Progenitor cell of endocrine pancreas (in vitro differentiated cells): ENCODE measurements around the gene AP1S3. TPM values are rescaled to one million over a fixed set of nuclear protein-coding genes. Genes with fewer than 3 reads are reported as not detected.

ENCODE experiments used
- DNase-seq: peaks from one replicate; pipeline ENCODE4 v3.0.0; 2021; ENCODE audit warnings: low spot score; ENCODE audit not compliant: unreplicated experiment
- H3K27ac Mint-ChIP-seq: 2 replicates; pipeline ENCODE4 v1.8.0; 2021; ENCODE audit warnings: mild to moderate bottlenecking, moderate library complexity, mixed read lengths
- H3K27me3 Mint-ChIP-seq: 2 replicates; pipeline ENCODE4 v1.8.0; 2021; ENCODE audit warnings: mixed read lengths
- H3K36me3 Mint-ChIP-seq: 2 replicates; pipeline ENCODE4 v1.8.0; 2022; ENCODE audit warnings: mixed read lengths; ENCODE audit not compliant: insufficient read depth
- H3K4me1 Mint-ChIP-seq: 2 replicates; pipeline ENCODE4 v1.8.0; 2021; ENCODE audit warnings: low read depth, mixed read lengths
- H3K4me3 Mint-ChIP-seq: 2 replicates; pipeline ENCODE4 v1.8.0; 2021; ENCODE audit warnings: low read depth, mild to moderate bottlenecking, moderate library complexity, mixed read lengths
- H3K9me3 Mint-ChIP-seq: 2 replicates; pipeline ENCODE4 v1.8.0; 2021; ENCODE audit warnings: low read depth, mixed read lengths
- CTCF ChIP-seq: fragments of 200-600 bp; sonication (generic); IDR thresholded peaks from one replicate; pipeline ENCODE4 v1.5.0; 2021; ENCODE audit warnings: antibody characterized with exemption, mild to moderate bottlenecking; ENCODE audit not compliant: unreplicated experiment
- total RNA-seq: library from RNA; stranded (reverse); gene quantifications from 2 replicates; pipeline ENCODE4 v1.2.1, GENCODE V29; 2021

Gene AP1S3
- total RNA-seq, 1 donor from 2014 or later = 11.5 TPM

- no peak overlapping the region for H3K4me3 Mint-ChIP-seq
- DNase-seq = no peak
- H3K4me1 Mint-ChIP-seq = peaks cover 4% of the 10 kb centered on the region
- H3K36me3 Mint-ChIP-seq = peaks cover 11% of the 10 kb centered on the region
- no peaks in the 10 kb centered on the region for H3K9me3 Mint-ChIP-seq
- H3K27ac Mint-ChIP-seq = peak overlapping the region; percentile 13
- TF ChIP-seq CTCF = no peak
- H3K27me3 Mint-ChIP-seq = no peaks in the 10 kb centered on the region
Observed at GRCh38 chr2:223868005-223868404, 30.6 kb upstream of the AP1S3 start.

- H3K36me3 Mint-ChIP-seq = peaks cover 8% of the 10 kb centered on the region
- no peak overlapping the region for H3K4me3 Mint-ChIP-seq
- no peaks in the 10 kb centered on the region for H3K27me3 Mint-ChIP-seq
- H3K4me1 Mint-ChIP-seq = peaks cover 11% of the 10 kb centered on the region
- H3K9me3 Mint-ChIP-seq = peaks cover 4% of the 10 kb centered on the region
- no peak for TF ChIP-seq CTCF
- no peak overlapping the region for H3K27ac Mint-ChIP-seq
- DNase-seq = no peak
Observed at GRCh38 chr2:223865907-223866508, 28.6 kb upstream of the AP1S3 start.

GRCh38 chr2:223865124-223865523 is 27.7 kb upstream of the AP1S3 start:
- Mint-ChIP-seq H3K27me3 (no peaks in the 10 kb centered on the region), H3K4me3 (no peak overlapping the region), H3K4me1 (peaks cover 17% of the 10 kb centered on the region), H3K27ac (no peak overlapping the region), H3K36me3 (peaks cover 3% of the 10 kb centered on the region), H3K9me3 (peaks cover 4% of the 10 kb centered on the region)
- no peak for DNase-seq
- TF ChIP-seq CTCF = no peak

GRCh38 chr2:223863491-223863890 is 26.1 kb upstream of the AP1S3 start:
- Mint-ChIP-seq H3K4me1 (peaks cover 23% of the 10 kb centered on the region), H3K36me3 (peaks cover 3% of the 10 kb centered on the region), H3K27me3 (no peaks in the 10 kb centered on the region), H3K9me3 (peaks cover 4% of the 10 kb centered on the region), H3K27ac (peak overlapping the region; percentile 87), H3K4me3 (no peak overlapping the region)
- no peak for TF ChIP-seq CTCF
- no peak for DNase-seq

GRCh38 chr2:223860809-223861738 is 23.7 kb upstream of the AP1S3 start:
- Mint-ChIP-seq H3K27ac (peak overlapping the region; percentile 97), H3K27me3 (no peaks in the 10 kb centered on the region), H3K4me3 (peak overlapping the region; percentile 40), H3K4me1 (peaks cover 27% of the 10 kb centered on the region), H3K9me3 (peaks cover 4% of the 10 kb centered on the region), H3K36me3 (peaks cover 3% of the 10 kb centered on the region)
- peak; percentile 22 for TF ChIP-seq CTCF
- peak; percentile 22 for DNase-seq
